Endothelial cell of umbilical vein (primary cell): ENCODE measurements around the gene IFNA10. TPM values are rescaled to one million over a fixed set of nuclear protein-coding genes. Genes with fewer than 3 reads are reported as not detected.
"Not testable (repeated sequence)": the region's sequence is repeated elsewhere in the genome, so short reads cannot be mapped to it uniquely, and the experiment has no call there.

Experiments used
- BruUV-seq: library from RNA; stranded (reverse); fragments of 400-500 nt; replicated peaks from 2 replicates; lab custom pipeline; 2021; lab: Mats Ljungman, UMichigan
- CTCF ChIA-PET: fragments of 300-600, 350-600 bp; sonication (Branson Sonifier 250); formaldehyde crosslinking; loops from one replicate; lab custom pipeline; 2021; ENCODE audit warnings: antibody characterized with exemption, inconsistent platforms; lab: Charles Lee
- POLR2A ChIA-PET: fragments of 300-600, 350-600 bp; sonication (Branson Sonifier 250); formaldehyde crosslinking; loops from one replicate; lab custom pipeline; 2021; ENCODE audit warnings: antibody characterized with exemption, inconsistent platforms; lab: Charles Lee
- DNase-seq: peaks from one replicate; pipeline ENCODE4 v3.0.0-alpha.2; 2011; ENCODE audit warnings: low read depth, low spot score
- FAIRE-seq: peaks from 2 replicates; lab custom pipeline; 2011; peaks lifted over from hg19 to GRCh38; lab: Jason Lieb, UNC
- H2AFZ ChIP-seq: 2 replicates; pipeline ENCODE4 v1.6.0; 2012; ENCODE audit warnings: low read depth, low read length, control low read depth, inconsistent platforms
- H3K27ac ChIP-seq: 2 replicates; pipeline ENCODE4 v1.5.1; 2011; ENCODE audit warnings: low read depth, mild to moderate bottlenecking, control low read depth, low read length, moderate library complexity; ENCODE audit not compliant: insufficient read depth
- H3K27me3 ChIP-seq, 2 experiments: 2 replicates each; pipeline versions ENCODE4 v1.6.0 to v1.6.1; 2011; ENCODE audit warnings: low read length in 2 of 2, mixed read lengths in 1 of 2; ENCODE audit not compliant: control insufficient read depth in 2 of 2, insufficient read depth in 2 of 2
- H3K36me3 ChIP-seq, 2 experiments: 2 replicates in 1 of 2; 3 replicates in 1 of 2; pipeline ENCODE4 v1.5.1; 2011; ENCODE audit warnings: low read length in 2 of 2, mild to moderate bottlenecking in 1 of 2, moderate library complexity in 1 of 2; ENCODE audit not compliant: control insufficient read depth in 2 of 2, insufficient read depth in 2 of 2; ENCODE audit errors: extremely low read depth in 1 of 2
- H3K4me1 ChIP-seq: 3 replicates; pipeline ENCODE4 v1.5.1; 2011; ENCODE audit warnings: mild to moderate bottlenecking, low read length; ENCODE audit not compliant: control insufficient read depth, insufficient read depth; ENCODE audit errors: extremely low read depth
- H3K4me2 ChIP-seq: 2 replicates; pipeline ENCODE4 v1.6.1; 2011; ENCODE audit warnings: low read length, control low read depth, mixed read lengths; ENCODE audit not compliant: insufficient read depth
- H3K4me3 ChIP-seq, 3 experiments: fragments of 200-600 bp in 1 of 3; sonication (generic), shearing (Covaris generic) in 1 of 3; replicated peaks in 1 of 3; 2 replicates each; pipeline ENCODE4 v1.5.1; 2011 to 2016; ENCODE audit warnings: control low read depth in 3 of 3, low read length in 3 of 3, mild to moderate bottlenecking in 2 of 3, inconsistent platforms in 1 of 3, low read depth in 1 of 3, moderate library complexity in 1 of 3; ENCODE audit not compliant: insufficient read depth in 1 of 3
- H3K79me2 ChIP-seq: 2 replicates; pipeline ENCODE4 v1.6.0; 2012; ENCODE audit warnings: low read length, inconsistent platforms; ENCODE audit not compliant: control insufficient read depth, insufficient read depth
- H3K9ac ChIP-seq: replicated peaks from 2 replicates; pipeline ENCODE3; 2011; ENCODE audit warnings: low read length, control low read depth; ENCODE audit not compliant: insufficient read depth; ENCODE audit errors: extremely low read depth
- H3K9me1 ChIP-seq: replicated peaks from 3 replicates; pipeline ENCODE4 v1.6.0; 2011; ENCODE audit warnings: mild to moderate bottlenecking, low read length; ENCODE audit not compliant: control insufficient read depth, insufficient read depth; ENCODE audit errors: extremely low read depth
- H3K9me3 ChIP-seq: replicated peaks from 2 replicates; pipeline ENCODE4 v1.5.1; 2012; ENCODE audit warnings: low read length, inconsistent platforms; ENCODE audit not compliant: control insufficient read depth, insufficient read depth
- H4K20me1 ChIP-seq: replicated peaks from 2 replicates; pipeline ENCODE3; 2011; ENCODE audit warnings: mild to moderate bottlenecking, low read length; ENCODE audit not compliant: control insufficient read depth, insufficient read depth; ENCODE audit errors: extremely low read depth
- CTCF ChIP-seq, 2 donors: IDR thresholded peaks; 1 replicate in 1 of 2; 2 replicates in 1 of 2; pipeline ENCODE4 v1.5.1; 2011; ENCODE audit warnings: low read length in 2 of 2, mild to moderate bottlenecking in 2 of 2, moderate library complexity in 2 of 2, control low read depth in 1 of 2, inconsistent platforms in 1 of 2, low read depth in 1 of 2; ENCODE audit not compliant: insufficient read depth in 1 of 2; ENCODE audit errors: extremely low read depth in 1 of 2
- JUN ChIP-seq: IDR thresholded peaks from 2 replicates; pipeline ENCODE4 v1.6.1; 2011; ENCODE audit warnings: borderline replicate concordance, low read depth; ENCODE audit not compliant: insufficient read length, insufficient read depth
- MYC ChIP-seq: IDR thresholded peaks from one replicate; pipeline ENCODE4 v1.6.1; 2011; ENCODE audit warnings: mild to moderate bottlenecking, low read depth, low read length
- POLR2A ChIP-seq: IDR thresholded peaks from 2 replicates; pipeline ENCODE4 v1.6.1; 2012; ENCODE audit warnings: low read depth, mild to moderate bottlenecking, control low read depth, low read length
- dilution Hi-C: fragments of 300-500 bp; cut with MboI; formaldehyde crosslinking; loops from one replicate; pipeline ENCODE4 v1.15.0; 2019; ENCODE audit warnings: low sequenced_read_pairs; ENCODE audit not compliant: extremely low pct_ligation_motif_present
- intact Hi-C: fragments of 100-400 bp; cut with micrococcal nuclease; formaldehyde crosslinking; loops from one replicate; pipeline ENCODE4 v1.10.0; 2022
- polyA plus RNA-seq, 4 experiments: library from polyadenylated mRNA; depleted of rRNA in 3 of 4; stranded (reverse) in 3 of 4; unstranded in 1 of 4; fragments of >200 nt; gene quantifications; 2 replicates each; pipeline versions ENCODE4 v1.2.1 to v1.2.3, GENCODE V29; 2011 to 2012; ENCODE audit warnings: missing spikeins in 1 of 4
- total RNA-seq: library from RNA; stranded (reverse); gene quantifications from 2 replicates; pipeline ENCODE4 v1.2.3, GENCODE V29; 2021

Gene IFNA10
- total and polyA plus RNA-seq, 2 donors (not counting 3 experiments of a cell fraction or from before 2014, with no cell fraction given) = not detected

DNA sequence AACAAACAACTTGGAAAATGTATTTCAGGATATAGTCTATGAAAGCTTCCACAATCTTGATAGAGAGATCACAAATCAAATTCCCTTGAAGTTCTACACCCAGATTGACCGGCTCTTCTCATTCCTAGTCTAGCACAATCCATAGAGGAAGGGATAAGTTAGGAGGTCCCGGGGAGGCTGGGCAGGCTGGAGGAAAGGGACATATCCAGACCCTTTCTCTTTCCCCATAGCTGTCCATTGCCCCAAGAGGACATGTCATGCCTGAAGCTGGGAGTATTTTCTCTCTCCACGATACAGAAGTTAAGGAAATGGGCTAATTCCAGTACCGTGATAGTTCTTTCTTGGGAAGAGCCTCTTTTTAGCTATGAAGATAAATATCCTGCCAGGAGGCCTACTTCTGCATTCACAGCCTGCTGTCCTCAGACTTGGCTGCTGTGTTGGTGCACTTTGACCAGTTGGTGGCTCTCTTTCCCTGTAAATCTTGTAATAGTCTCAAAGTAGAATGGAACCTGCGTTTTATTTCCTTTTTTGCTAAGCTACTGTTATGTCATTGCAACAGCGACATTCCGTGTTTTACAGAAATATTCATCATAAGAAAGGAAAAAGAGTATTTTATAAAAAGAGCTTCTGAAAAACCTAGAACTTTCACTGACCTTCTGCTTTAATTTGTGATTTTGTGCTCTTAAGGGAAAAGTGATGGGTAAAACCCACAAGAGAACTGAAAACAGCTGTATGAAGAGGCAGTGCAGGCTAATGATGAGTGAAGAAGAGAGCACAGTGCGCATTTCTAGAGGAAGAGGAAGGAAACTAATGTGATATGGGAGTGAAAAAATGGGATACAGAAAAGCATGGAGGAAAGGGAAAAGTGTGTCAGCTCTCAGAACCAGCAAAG is 28.8 kb upstream of the IFNA10 start:
- intact Hi-C loops = loop anchor here (1.0 to 5.0 kb wide), 3 partner anchors 161 to 554 kb away; no protein-coding TSS in a partner anchor
- BruUV-seq, dilution Hi-C loops, H3K27me3 ChIP-seq, H3K4me3 ChIP-seq, POLR2A ChIA-PET, H2AFZ ChIP-seq, H3K36me3 ChIP-seq, H3K9ac ChIP-seq, H4K20me1 ChIP-seq, H3K27ac ChIP-seq, H3K9me3 ChIP-seq, H3K79me2 ChIP-seq, H3K4me2 ChIP-seq, H3K4me1 ChIP-seq, H3K9me1 ChIP-seq: not testable (repeated sequence)
- peak; percentile 38 to 48 for TF ChIP-seq CTCF (IDR thresholded peaks at IDR 0.05; ENCODE audit: extremely low read depth in 1 of 2, insufficient read depth in 1 of 2, low read depth in 1 of 2, low read length in 2 of 2)
- DNase-seq (peak; percentile 52), FAIRE-seq (peak; percentile 87)
- CTCF ChIA-PET = interaction anchor here (0.6 to 3.5 kb wide), 44 partner anchors 9 to 1217 kb away, joined by 3 to 63 read pairs (median 4); no protein-coding TSS in a partner anchor

GRCh38 chr9:21234153-21234687 is 27.3 kb upstream of the IFNA10 start:
- Histone ChIP-seq H3K36me3 (no peaks in the 10 kb centered on the region), H2AFZ (no peak overlapping the region), H3K27me3 (peaks cover 2 to 4% of the 10 kb centered on the region in 2 experiments), H3K9me3 (no peaks in the 10 kb centered on the region), H4K20me1 (no peaks in the 10 kb centered on the region), H3K9me1 (no peaks in the 10 kb centered on the region), H3K9ac (no peak overlapping the region), H3K4me3 (no peak overlapping the region), H3K79me2 (no peaks in the 10 kb centered on the region), H3K4me1 (no peaks in the 10 kb centered on the region), H3K27ac (no peak overlapping the region), H3K4me2 (no peak overlapping the region)
- intact Hi-C loops (no loop called here), dilution Hi-C loops (no loop called here)
- FAIRE-seq (no peak), DNase-seq (no peak)
- no TSS peak for BruUV-seq
- ChIA-PET POLR2A (no interaction called here), CTCF (interaction anchor here (0.9 to 3.5 kb wide), 3 partner anchors 18 to 161 kb away, joined by 3 to 63 read pairs (median 39); no protein-coding TSS in a partner anchor)
- no peak for TF ChIP-seq MYC
- no peak for TF ChIP-seq JUN
- no peak for TF ChIP-seq POLR2A
